GM19463 (cell line): ENCODE measurements around the gene PTH1R.

Experiments used
- ATAC-seq: cut with Tn5 transposase; IDR thresholded peaks from one replicate; pipeline ENCODE4 v1.9.1; 2021; ENCODE audit warnings: mild to moderate bottlenecking, moderate library complexity; ENCODE audit not compliant: unreplicated experiment

Gene PTH1R

DNA sequence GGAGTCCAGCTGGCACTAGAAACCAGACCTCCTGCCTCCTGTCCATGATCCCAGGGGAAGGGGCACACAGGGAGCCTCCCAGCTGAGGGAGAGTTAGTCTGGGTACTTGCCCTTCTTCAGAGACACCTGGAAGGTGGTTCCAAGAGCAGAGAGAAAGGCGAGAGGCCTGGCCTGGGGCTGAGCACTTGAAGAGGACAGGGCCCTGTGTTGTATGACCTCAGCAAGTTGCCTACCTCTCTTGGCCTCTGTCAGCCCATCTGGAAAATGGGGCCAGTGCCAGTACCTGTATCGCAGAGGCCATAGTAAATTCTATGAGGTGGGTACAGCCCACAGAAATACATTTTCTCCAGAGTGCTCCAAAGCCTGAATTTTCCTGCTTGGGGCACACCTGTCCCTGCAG lies 19.5 kb downstream of the PTH1R start:
- ATAC-seq = no peak

DNA sequence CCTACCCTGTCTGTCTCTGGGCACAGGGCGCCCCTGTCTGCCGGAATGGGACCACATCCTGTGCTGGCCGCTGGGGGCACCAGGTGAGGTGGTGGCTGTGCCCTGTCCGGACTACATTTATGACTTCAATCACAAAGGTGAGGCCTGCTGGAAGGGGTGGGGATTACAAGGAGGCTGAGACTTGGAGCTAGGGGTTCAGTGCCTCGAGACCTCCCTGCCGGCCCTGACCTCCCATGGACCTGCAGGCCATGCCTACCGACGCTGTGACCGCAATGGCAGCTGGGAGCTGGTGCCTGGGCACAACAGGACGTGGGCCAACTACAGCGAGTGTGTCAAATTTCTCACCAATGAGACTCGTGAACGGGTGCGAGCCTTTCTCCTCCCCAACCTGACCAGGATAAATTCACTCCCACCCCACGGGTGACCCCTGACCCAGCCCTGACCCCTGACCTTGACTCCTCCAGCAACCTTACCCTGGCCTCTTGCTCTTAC lies 20.4 kb downstream of the PTH1R start:
- no peak for ATAC-seq

DNA sequence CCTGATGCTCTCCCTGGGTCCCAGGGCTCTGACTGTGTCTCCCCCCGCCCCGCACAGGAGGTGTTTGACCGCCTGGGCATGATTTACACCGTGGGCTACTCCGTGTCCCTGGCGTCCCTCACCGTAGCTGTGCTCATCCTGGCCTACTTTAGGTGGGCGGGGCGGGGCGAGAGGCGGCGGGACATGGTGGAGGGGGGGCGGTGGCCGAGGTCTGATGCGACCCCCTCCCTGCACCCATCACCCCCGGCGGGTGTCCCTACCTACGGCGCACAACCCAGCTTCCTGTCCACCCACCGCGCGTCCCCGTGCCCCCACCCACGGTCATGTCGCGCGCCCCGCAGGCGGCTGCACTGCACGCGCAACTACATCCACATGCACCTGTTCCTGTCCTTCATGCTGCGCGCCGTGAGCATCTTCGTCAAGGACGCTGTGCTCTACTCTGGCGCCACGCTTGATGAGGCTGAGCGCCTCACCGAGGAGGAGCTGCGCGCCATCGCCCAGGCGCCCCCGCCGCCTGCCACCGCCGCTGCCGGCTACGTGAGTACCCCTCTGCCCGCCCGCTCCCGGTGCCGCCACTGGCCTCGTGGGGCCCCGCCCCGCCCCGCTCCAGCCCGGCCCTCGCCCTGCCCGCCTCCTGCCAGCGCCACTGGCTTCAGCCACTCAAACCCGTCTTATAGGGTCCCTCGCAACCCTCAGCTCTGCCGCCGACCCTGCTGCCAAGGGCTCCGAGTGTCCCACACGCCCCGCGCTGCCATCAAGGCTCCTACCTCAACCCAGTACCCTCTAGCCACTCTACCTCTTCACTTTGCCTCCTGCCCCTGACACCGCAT lies 21.0 kb downstream of the PTH1R start:
- ATAC-seq = no peak

DNA sequence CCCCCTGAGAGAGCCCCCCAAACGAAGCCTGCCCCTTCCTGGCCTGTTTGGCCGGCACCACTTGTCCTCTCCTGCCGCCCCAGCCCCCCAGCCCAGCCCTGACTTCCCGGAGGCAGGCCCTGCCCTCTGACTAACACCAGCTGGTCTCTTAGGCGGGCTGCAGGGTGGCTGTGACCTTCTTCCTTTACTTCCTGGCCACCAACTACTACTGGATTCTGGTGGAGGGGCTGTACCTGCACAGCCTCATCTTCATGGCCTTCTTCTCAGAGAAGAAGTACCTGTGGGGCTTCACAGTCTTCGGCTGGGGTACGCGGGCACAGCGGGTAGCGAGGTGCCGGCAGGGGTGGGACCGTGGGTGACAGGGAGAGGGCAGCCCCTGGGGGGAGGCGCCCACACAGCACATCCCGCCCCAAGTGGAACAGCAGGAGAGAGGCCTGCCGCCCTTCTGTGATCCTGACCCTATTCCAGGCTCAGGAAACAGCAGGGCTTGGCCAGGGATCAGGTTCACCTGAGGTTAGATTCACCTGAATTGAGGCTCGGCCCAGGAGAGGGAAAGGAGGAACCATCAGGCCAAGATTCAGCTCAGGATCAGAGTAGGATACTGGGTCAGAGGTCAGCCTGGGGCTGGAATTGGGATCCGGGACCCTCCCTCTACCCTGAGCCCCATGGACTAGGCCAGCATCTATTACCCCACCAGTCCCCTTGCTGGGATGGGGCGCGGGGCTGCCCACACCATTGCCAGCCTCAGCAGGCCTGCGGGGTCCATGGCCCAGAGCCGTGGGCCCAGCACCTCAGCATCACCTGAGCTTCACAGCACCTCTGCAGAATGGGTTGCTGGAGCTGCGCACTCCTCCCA lies 21.9 kb downstream of the PTH1R start:
- no peak for ATAC-seq

DNA sequence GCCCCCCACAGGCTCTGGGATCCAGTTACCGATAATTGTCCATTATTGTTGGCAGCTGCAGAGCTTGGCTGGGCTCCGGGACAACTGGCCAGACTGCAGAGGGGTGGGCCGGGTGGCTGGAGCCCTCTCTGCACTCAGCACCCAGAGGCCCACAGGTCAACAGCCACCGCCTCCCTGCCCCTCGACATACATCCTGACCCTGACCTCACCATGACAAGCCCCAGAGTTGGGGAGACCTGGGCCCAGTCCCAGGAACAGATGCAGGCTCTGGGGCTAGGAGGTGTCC lies 22.4 kb downstream of the PTH1R start:
- ATAC-seq = no peak

DNA sequence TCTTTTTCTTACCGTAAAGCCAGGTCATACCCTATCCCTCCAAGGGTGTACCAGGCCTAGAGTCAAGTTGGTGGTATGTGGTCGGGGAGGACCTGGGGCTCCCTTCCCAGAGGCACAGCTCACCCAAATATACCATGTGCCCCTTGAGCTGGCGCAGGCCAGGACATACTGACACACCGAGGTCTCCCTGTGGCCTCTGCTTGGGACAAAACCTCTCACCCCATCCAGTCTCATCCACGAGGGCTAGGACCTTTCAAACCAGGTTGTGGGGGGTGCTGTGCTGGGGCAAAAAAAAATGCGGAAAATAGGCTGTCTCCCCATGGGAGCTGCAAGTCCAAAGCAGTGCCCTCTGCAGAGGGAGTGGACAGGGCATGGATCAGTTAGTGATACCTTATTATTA lies 22.8 kb downstream of the PTH1R start:
- ATAC-seq = no peak

DNA sequence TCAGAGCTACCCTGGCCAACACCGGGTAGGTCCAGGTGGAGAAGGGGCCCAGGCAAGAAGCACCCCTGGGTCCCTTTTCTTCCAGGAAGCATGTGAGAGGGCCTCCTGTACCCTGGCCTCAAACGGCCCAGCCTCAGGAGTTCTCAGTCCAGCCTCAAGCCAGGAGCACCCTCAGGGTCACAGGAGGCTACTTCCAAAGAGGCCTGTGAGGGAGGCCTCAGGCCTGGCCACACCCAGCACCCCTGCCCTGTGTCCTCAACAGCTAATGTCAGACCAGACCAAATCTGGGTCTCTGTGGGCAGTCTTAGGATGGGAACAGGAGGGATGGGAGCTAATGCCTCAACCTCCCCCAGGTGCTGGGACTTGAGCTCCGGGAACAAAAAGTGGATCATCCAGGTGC lies 23.5 kb downstream of the PTH1R start:
- no peak for ATAC-seq

DNA sequence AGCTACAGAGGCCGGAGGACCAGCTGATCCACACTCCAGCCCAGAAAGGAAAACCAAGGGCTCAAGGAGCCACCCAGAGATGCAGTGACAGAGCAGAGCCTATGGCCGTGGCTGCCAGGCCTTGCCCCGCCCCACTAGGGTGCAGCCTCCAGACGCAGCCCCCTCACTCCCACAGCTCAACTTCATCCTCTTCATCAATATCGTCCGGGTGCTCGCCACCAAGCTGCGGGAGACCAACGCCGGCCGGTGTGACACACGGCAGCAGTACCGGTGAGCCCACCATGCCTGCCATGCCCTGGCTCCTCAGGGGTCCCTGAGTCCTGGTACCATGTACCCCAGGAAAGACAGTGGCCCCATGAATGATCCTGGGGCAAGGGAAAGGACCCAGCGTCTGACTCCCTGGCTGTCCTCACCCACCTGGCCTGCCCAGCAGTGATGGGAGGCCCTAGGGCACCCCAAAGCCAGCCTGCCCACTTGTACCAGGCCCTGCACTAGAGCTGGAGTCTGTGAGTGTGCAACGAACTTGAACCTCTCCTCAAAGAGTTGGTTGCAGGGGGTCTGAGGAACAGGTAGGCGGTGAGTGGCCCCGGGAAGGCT lies 24.2 kb downstream of the PTH1R start:
- ATAC-seq = no peak

DNA sequence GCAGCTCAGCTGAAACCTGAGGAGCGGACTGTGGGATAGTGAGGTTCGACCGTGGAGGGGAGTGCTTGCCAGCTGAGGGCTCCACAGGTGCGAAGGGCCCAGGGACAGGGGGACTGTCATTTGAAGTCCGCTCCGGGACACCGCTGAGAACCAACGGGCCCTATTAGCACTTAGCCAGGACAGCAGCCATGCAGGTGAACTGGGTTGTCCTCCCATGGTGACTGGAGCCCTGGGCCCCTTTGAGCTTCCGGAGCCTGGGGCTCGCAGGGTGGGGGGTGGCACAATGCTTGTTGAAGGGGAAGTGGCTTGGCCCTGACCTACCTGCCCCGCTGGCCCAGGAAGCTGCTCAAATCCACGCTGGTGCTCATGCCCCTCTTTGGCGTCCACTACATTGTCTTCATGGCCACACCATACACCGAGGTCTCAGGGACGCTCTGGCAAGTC lies 24.7 kb downstream of the PTH1R start:
- ATAC-seq = no peak

DNA sequence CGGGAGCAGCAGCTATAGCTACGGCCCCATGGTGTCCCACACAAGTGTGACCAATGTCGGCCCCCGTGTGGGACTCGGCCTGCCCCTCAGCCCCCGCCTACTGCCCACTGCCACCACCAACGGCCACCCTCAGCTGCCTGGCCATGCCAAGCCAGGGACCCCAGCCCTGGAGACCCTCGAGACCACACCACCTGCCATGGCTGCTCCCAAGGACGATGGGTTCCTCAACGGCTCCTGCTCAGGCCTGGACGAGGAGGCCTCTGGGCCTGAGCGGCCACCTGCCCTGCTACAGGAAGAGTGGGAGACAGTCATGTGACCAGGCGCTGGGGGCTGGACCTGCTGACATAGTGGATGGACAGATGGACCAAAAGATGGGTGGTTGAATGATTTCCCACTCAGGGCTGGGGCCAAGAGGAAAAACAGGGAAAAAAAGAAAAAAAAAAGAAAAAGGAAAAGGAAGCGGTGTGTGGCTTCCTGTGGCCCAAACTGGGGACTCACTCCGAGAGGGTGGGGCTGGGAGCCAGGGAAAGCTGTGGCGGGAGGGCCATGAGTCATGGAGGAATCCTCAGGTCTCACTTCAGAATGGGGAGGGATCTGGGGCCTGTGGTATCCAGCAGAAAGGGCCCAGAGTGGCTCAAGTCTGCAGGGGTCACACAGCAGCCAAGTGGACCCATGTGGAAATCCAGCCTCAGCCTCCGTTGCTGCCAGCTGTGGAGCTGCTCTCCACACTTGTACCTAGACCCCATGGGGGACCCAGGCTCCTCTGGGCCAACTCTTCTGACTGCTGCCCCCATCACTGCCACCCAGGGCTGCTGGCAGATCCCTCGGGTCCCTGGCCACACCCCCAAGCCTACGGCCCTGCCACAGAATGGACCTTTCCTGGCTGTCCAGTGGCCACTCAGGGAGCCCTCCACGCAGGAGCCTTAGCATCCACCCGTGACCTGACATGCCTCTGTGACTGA lies 26.1 kb downstream of the PTH1R start:
- no peak for ATAC-seq

DNA sequence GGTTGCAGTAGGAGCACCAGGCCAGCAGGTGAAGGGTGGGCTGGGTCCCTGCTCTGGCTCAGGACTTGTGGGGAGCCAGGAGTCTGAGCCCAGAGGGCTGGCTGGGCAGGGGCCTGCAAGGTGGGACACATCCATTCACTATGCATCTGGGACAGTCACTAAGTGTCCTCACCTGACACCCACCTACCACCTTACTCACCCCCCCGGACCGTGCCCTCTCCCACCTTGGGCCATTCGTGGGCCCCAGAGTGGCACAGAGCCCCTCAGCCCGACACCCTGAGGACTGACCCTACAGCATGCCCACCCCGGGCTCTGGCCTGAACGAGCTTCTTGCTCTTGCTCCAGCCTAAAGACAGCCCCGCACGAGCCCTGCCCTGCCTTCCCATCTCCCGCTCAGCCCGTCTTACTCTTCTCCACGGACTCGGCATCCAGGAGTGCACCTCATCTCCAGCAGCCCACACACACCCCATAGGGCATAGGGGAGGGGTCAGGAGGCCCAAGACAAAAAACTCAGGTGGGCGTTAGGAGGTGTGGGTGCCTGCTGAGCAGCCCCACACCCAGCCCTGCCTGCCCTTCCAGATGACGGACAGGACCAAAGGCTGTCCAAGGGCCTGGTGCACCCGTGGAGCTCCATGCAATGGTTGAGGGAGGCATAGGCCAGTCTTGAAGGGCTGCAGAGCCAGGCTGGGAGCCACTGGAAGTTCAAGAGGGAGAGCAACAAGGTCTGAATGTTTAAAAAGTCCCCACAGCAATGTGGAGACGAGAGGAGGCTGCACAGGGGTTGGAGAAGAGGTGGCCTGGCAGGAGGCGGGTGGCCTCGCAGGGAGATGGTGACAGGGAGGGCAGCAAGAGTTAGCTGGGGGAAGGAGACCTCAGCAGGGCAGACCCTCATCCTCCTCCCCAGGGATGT lies 27.0 kb downstream of the PTH1R start:
- no peak for ATAC-seq

DNA sequence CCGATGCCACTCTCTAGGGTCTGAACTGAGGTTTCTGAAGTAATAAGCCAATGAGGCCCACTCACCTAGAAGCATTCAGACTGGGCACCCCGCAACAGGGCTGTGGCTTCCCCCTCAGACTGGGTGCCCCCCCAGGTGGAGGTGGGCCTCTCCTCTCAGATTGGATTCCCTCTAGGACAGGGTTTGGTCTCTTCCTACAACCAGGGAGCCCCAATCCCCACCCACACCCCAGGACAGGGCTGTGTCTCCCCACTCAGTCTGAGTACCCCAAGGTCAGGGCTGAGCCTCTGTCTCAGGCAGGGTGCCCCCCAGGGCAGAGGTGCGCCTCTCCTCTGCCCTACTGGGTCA lies 27.7 kb downstream of the PTH1R start:
- ATAC-seq = no peak

DNA sequence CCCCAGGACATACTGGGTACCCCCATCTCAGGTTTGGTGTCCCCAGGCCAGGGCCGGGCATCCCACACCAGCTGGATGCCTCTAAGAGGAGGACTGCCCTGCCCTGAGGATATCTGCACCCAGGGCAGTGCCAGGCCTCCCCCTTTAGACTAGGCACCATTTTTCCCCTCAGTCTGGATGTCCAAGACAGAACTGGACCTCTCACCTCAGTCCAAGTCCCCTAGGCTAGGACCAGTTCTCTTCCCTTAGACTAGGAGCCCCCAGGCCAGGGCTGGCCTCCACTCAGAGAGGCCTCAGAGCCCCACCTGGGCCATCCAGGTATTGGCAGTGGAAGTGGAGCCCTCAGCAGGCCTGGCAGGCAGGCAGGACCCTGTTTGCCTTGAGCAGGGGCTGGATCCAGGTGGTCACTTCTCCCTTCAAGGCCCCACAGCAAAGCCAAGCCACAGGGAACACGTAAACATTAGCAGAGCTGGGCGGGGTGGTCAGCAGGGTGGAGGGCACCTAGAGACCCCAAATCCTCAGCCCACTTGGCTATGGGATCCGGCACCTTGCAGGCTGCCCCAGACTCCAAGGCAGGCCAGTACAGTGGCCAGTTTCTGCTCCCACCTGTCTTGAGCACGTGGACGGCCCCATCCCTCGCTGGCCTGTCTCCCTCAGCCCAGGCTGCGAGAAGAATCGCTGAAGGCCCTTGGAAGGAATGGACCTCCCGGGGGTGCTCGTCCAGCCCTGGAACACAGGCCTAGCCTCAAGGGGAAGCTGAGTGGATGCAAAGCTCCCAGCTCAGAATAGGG lies 28.3 kb downstream of the PTH1R start:
- ATAC-seq = no peak

DNA sequence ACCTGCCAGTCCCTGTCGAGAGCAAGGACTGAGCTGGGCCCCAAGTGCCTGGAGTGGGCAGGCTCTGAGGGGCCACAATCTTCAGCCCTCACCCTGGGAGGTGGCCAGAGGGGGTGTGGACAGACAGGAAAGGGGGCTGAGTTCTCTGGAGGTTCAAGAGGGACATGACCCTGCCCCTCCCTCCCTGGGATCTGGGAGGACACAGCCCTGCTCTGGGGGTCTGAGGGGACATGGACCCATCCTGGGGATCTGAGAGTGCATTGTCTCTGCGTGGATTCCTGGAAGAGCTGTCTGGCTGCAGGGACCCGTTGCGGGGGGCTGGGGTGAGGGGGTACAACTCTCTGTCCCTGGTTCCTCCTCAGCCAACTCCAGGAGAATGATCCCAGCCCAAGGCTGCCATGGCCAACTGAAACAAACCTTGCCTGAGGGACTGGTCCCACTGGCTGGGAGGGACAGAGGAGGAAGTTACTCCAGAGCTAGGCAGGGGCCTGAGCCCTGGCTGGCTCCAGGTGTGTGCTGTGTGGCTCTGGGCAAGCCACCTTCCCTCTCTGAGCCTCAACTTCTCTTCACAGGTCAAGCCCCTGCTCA lies 29.0 kb downstream of the PTH1R start:
- no peak for ATAC-seq

DNA sequence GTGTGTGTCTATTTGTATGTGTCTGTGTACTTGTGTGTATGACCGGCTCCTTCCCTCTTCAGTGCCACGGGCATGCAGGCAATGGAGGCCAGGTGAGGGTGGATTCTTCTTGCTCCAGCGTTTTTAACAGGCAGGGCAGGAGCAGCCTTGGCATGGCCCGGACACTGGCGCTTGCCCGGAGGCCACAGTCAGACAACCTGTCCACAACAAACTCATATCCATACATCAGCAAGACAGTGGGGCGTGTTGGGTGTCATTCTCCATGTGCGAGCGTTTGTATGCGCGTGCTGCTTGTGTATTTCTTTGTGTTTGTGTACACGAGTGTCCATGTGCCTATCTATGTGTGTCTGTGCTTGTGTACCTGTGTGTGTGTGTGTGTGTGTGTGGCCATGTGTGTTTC lies 29.8 kb downstream of the PTH1R start:
- ATAC-seq = no peak

DNA sequence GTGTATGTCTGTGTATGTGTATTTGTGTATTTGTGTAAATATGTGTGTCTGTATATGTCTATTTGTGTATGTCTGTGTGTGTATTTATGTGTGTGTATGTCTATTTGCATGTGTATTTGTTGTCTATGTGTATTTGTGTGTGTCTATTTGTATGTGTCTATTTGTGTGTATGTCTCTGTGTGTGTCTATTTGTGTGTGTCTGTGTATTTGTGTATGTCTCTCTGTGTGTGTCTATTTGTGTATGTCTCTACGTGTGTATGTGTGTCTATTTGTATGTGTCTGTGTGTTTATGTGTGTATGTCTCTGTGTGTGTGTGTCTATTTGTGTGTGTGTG lies 30.4 kb downstream of the PTH1R start:
- no peak for ATAC-seq

DNA sequence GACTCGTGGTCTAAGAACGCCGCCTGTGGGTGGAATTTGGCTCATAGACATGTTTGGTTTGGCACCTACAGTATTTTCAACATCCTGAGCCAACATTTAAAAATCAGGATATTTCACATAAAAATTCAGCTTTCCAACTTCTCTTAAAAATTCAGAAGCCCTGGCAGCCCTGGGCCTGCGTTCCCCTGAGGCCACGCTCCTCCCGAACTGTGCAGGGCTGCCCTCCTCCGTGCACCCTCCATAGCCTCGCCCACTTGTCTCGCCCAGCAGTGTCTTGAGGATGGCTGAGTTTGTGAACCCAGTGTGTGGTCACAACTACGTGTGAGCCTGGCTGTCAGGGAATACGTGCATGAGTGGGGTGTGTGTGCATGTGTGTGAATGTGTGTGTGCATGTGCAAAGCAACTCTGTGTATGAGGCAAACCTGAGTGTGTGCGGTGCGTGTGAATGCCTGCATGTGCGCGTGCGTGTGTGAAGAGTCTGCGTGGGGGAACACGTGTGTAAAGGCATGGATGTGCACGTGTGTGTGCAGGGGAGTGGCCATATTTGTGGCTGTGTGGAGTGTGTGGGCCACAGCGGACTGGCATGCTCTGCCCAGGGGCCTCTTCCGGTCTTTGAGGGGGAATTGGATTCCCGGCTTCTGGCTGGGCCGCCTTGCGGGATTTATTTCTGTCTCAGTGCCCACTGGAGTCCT lies 30.9 kb downstream of the PTH1R start:
- ATAC-seq = no peak

DNA sequence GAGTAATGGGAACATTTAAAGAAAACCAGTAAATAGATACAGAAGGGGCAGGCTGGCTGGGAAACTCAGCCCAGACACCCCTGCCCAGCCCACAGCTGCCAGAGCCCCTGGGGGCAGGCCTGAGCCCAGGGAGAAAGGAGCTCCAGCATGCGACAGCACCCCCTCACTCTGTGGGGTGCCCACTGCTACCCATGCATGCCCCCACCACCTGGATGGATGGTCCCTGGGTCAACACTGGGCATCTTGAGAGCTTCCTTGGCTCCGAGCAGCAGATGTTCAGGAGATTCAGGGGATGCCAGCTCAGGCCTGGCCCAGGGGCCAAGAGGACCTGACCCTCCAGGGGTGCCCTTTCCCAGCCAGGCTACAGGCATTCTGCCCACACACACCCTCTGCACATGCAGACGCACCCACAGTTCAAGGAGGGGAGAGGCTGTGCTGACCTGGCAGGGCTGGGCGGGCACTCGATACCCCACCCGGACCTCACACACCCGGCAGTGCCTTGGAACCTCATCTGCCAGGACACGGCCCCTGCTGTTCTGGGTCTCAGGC lies 31.5 kb downstream of the PTH1R start:
- no peak for ATAC-seq
